ENCODE data around the gene SPATA31D1.

DNA sequence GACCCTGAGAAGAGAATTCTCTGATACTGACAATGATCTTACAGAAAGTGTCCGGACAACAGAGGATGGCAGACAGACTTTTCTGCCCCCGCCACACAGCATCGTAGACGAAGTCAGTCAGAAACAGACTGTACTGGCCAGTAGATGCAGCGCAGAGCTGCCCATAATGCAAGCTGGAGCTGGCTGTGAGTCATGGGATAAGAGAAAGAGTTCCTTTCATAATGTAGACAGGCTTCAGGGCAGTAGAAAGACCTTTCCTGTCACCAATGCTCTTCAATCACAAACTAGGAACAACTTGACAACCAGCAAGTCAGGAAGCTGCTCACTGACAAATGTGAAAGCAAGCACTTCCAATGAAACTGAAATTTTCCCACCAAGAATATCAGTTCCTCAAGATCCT lies 5.1 kb downstream of the SPATA31D1 start:
- TF ChIP-seq, protein P1, sequence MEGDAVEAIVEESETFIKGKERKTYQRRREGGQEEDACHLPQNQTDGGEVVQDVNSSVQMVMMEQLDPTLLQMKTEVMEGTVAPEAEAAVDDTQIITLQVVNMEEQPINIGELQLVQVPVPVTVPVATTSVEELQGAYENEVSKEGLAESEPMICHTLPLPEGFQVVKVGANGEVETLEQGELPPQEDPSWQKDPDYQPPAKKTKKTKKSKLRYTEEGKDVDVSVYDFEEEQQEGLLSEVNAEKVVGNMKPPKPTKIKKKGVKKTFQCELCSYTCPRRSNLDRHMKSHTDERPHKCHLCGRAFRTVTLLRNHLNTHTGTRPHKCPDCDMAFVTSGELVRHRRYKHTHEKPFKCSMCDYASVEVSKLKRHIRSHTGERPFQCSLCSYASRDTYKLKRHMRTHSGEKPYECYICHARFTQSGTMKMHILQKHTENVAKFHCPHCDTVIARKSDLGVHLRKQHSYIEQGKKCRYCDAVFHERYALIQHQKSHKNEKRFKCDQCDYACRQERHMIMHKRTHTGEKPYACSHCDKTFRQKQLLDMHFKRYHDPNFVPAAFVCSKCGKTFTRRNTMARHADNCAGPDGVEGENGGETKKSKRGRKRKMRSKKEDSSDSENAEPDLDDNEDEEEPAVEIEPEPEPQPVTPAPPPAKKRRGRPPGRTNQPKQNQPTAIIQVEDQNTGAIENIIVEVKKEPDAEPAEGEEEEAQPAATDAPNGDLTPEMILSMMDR (conservative IDR thresholded peaks at IDR 0.05; ENCODE audit: low read depth, low read length): no peak
- TF ChIP-seq EZH2 (IDR thresholded peaks at IDR 0.05; ENCODE audit: borderline replicate concordance, low read depth, low read length, poor library complexity, severe bottlenecking): no peak

Measured in A673 (cell line).